ENCODE measurements around the gene AHNAK2.

AHNAK2 gene

GRCh38 chr14:105015905-105016304 is 37.7 kb upstream of the AHNAK2 start:
- Mint-ChIP-seq H3K4me1 (ENCODE audit: low read depth) (peaks cover 76% of the 10 kb centered on the region), H3K27ac (peak overlapping the region; percentile 59), H3K9me3 (no peaks in the 10 kb centered on the region), H3K4me3 (peak overlapping the region; percentile 12), H3K36me3 (ENCODE audit: low read depth) (peaks cover 89% of the 10 kb centered on the region), H3K27me3 (no peaks in the 10 kb centered on the region)
- DNase-seq: no peak

GRCh38 chr14:105015242-105015641 is 37.1 kb upstream of the AHNAK2 start:
- Mint-ChIP-seq H3K4me3 (peak overlapping the region; percentile 16), H3K36me3 (ENCODE audit: low read depth) (peaks cover 95% of the 10 kb centered on the region), H3K4me1 (ENCODE audit: low read depth) (peaks cover 76% of the 10 kb centered on the region), H3K27me3 (no peaks in the 10 kb centered on the region), H3K9me3 (no peaks in the 10 kb centered on the region), H3K27ac (peak overlapping the region; percentile 75)
- no peak for DNase-seq

- no peak overlapping the region for H3K4me3 Mint-ChIP-seq
- H3K27ac Mint-ChIP-seq: peak overlapping the region; percentile 75
- H3K9me3 Mint-ChIP-seq: no peaks in the 10 kb centered on the region
- no peaks in the 10 kb centered on the region for H3K27me3 Mint-ChIP-seq
- DNase-seq: no peak
- peaks cover 71% of the 10 kb centered on the region for H3K4me1 Mint-ChIP-seq (ENCODE audit: low read depth)
- peaks cover 95% of the 10 kb centered on the region for H3K36me3 Mint-ChIP-seq (ENCODE audit: low read depth)
Observed at GRCh38 chr14:105014631-105015030, 36.5 kb upstream of the AHNAK2 start.

- Mint-ChIP-seq H3K27ac (peak overlapping the region; percentile 75), H3K27me3 (no peaks in the 10 kb centered on the region), H3K9me3 (no peaks in the 10 kb centered on the region), H3K36me3 (ENCODE audit: low read depth) (peaks cover 95% of the 10 kb centered on the region), H3K4me1 (ENCODE audit: low read depth) (peaks cover 65% of the 10 kb centered on the region), H3K4me3 (no peak overlapping the region)
- no peak for DNase-seq
Observed at GRCh38 chr14:105014032-105014431, 35.9 kb upstream of the AHNAK2 start.

- H3K4me1 Mint-ChIP-seq (ENCODE audit: low read depth): peaks cover 59% of the 10 kb centered on the region
- peaks cover 90% of the 10 kb centered on the region for H3K36me3 Mint-ChIP-seq (ENCODE audit: low read depth)
- no peak overlapping the region for H3K27ac Mint-ChIP-seq
- no peaks in the 10 kb centered on the region for H3K27me3 Mint-ChIP-seq
- DNase-seq: no peak
- no peaks in the 10 kb centered on the region for H3K9me3 Mint-ChIP-seq
- H3K4me3 Mint-ChIP-seq: no peak overlapping the region
Observed at GRCh38 chr14:105013150-105013785, 35.1 kb upstream of the AHNAK2 start.

- Mint-ChIP-seq H3K27ac (no peak overlapping the region), H3K36me3 (ENCODE audit: low read depth) (peaks cover 87% of the 10 kb centered on the region), H3K4me3 (no peak overlapping the region), H3K27me3 (no peaks in the 10 kb centered on the region), H3K4me1 (ENCODE audit: low read depth) (peaks cover 51% of the 10 kb centered on the region), H3K9me3 (no peaks in the 10 kb centered on the region)
- no peak for DNase-seq
Observed at GRCh38 chr14:105012171-105012985, 34.2 kb upstream of the AHNAK2 start.

- H3K4me1 Mint-ChIP-seq (ENCODE audit: low read depth): peaks cover 43% of the 10 kb centered on the region
- no peak overlapping the region for H3K27ac Mint-ChIP-seq
- H3K27me3 Mint-ChIP-seq: no peaks in the 10 kb centered on the region
- no peak for DNase-seq
- H3K4me3 Mint-ChIP-seq: no peak overlapping the region
- no peaks in the 10 kb centered on the region for H3K9me3 Mint-ChIP-seq
- H3K36me3 Mint-ChIP-seq (ENCODE audit: low read depth): peaks cover 87% of the 10 kb centered on the region
Observed at GRCh38 chr14:105011312-105011990, 33.3 kb upstream of the AHNAK2 start.

GRCh38 chr14:105010891-105011291 is 32.7 kb upstream of the AHNAK2 start:
- no peak overlapping the region for H3K4me3 Mint-ChIP-seq
- H3K27me3 Mint-ChIP-seq: no peaks in the 10 kb centered on the region
- H3K27ac Mint-ChIP-seq: no peak overlapping the region
- no peak for DNase-seq
- H3K9me3 Mint-ChIP-seq: no peaks in the 10 kb centered on the region
- peaks cover 84% of the 10 kb centered on the region for H3K36me3 Mint-ChIP-seq (ENCODE audit: low read depth)
- peaks cover 37% of the 10 kb centered on the region for H3K4me1 Mint-ChIP-seq (ENCODE audit: low read depth)

GRCh38 chr14:105010106-105010505 is 31.9 kb upstream of the AHNAK2 start:
- Mint-ChIP-seq H3K4me3 (no peak overlapping the region), H3K36me3 (ENCODE audit: low read depth) (peaks cover 77% of the 10 kb centered on the region), H3K27me3 (no peaks in the 10 kb centered on the region), H3K9me3 (no peaks in the 10 kb centered on the region), H3K27ac (no peak overlapping the region), H3K4me1 (ENCODE audit: low read depth) (peaks cover 29% of the 10 kb centered on the region)
- DNase-seq: no peak

GRCh38 chr14:105007593-105008264 is 29.6 kb upstream of the AHNAK2 start:
- Mint-ChIP-seq H3K27ac (no peak overlapping the region), H3K27me3 (no peaks in the 10 kb centered on the region), H3K36me3 (ENCODE audit: low read depth) (peaks cover 57% of the 10 kb centered on the region), H3K4me3 (no peak overlapping the region), H3K4me1 (ENCODE audit: low read depth) (peaks cover 15% of the 10 kb centered on the region), H3K9me3 (no peaks in the 10 kb centered on the region)
- DNase-seq: no peak

GRCh38 chr14:105006831-105007592 is 28.8 kb upstream of the AHNAK2 start:
- peaks cover 50% of the 10 kb centered on the region for H3K36me3 Mint-ChIP-seq (ENCODE audit: low read depth)
- H3K9me3 Mint-ChIP-seq: no peaks in the 10 kb centered on the region
- H3K27me3 Mint-ChIP-seq: no peaks in the 10 kb centered on the region
- peaks cover 9% of the 10 kb centered on the region for H3K4me1 Mint-ChIP-seq (ENCODE audit: low read depth)
- no peak for DNase-seq
- no peak overlapping the region for H3K27ac Mint-ChIP-seq
- no peak overlapping the region for H3K4me3 Mint-ChIP-seq

- peaks cover 42% of the 10 kb centered on the region for H3K36me3 Mint-ChIP-seq (ENCODE audit: low read depth)
- H3K4me3 Mint-ChIP-seq: no peak overlapping the region
- H3K4me1 Mint-ChIP-seq (ENCODE audit: low read depth): peaks cover 6% of the 10 kb centered on the region
- DNase-seq: no peak
- H3K9me3 Mint-ChIP-seq: no peaks in the 10 kb centered on the region
- no peak overlapping the region for H3K27ac Mint-ChIP-seq
- H3K27me3 Mint-ChIP-seq: no peaks in the 10 kb centered on the region
Observed at GRCh38 chr14:105005929-105006830, 28.0 kb upstream of the AHNAK2 start.

- peaks cover 6% of the 10 kb centered on the region for H3K4me1 Mint-ChIP-seq (ENCODE audit: low read depth)
- DNase-seq: no peak
- H3K36me3 Mint-ChIP-seq (ENCODE audit: low read depth): peaks cover 34% of the 10 kb centered on the region
- H3K4me3 Mint-ChIP-seq: no peak overlapping the region
- no peaks in the 10 kb centered on the region for H3K9me3 Mint-ChIP-seq
- H3K27ac Mint-ChIP-seq: no peak overlapping the region
- H3K27me3 Mint-ChIP-seq: no peaks in the 10 kb centered on the region
Observed at GRCh38 chr14:105005329-105005928, 27.3 kb upstream of the AHNAK2 start.
